Measurements from ENCODE around the gene PPP1R15B.

The PPP1R15B gene

DNA sequence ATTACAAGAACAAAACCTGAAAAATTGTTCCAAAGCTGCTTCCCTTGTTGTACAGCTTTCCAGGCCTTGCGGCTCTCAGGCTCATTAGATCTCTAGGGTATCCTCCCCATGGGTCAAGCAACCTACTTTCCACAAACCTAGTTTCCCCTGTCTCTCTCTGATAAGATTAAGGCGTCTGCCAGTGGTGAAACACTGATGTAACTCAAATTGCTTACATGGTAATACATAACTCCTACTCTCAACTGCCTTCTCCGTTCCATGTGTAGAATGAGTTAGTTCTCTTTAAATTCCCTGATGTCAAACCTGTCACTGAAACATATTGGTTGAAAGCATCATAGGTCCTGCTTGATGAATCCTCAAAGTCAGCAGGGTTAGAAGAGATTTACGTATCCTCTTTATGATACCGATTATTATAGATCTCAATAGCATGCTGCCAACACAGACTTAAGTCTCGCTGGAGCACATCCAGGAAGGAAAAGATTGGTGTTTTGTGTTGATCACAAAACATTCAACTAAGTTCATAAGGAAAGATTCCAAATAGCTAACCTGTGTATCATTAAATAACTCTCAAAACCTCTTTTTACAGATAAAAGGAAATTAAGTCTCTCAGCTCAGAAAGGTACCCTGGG is 10.6 kb downstream of the PPP1R15B start:
- peak; percentile 56 for DNase-seq (ENCODE audit: low read depth)

DNA sequence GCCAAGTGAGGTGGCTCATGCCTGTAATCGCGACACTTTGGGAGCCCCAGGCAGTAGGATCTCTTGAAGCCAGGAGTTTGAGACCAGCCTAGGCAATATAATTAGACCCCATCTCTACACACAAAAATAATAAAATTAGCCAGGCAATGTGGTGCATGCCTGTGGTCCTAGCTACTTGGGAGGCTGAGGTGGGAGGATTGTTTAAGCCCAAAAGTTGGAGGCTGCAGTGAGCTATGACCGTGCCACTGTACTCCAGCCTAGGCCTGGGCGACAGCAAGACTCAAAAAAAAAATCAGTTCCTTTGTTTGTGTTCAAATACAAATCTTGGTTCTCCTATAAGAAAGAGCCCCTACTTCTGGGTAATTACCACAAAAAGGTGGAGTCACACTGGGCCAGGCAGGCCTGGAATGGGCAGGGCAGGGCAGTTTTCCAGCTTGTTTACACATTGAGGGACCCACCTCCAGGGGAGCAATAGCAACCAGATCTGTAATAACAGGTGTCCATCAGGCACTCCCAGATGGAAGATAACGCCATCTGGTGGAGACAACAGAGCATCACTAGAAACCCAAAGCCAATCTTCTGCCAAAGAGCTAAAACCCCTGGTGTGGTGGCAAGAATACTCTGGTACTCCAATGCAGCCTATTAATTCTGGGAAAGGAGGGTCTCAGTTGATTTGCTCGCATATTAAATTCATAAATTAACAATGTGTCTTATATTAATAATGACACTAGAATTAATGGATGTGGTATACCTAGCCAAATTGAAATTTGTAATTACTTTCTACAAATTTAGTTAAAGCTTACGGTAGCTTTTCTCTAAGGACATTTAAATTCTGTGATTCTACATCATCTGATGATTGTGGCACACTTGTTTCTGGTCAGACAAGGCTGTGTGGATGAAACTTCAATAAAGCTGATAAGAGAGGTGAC is 13.2 kb downstream of the PPP1R15B start:
- DNase-seq (ENCODE audit: low read depth), result peak; percentile 78

DNA sequence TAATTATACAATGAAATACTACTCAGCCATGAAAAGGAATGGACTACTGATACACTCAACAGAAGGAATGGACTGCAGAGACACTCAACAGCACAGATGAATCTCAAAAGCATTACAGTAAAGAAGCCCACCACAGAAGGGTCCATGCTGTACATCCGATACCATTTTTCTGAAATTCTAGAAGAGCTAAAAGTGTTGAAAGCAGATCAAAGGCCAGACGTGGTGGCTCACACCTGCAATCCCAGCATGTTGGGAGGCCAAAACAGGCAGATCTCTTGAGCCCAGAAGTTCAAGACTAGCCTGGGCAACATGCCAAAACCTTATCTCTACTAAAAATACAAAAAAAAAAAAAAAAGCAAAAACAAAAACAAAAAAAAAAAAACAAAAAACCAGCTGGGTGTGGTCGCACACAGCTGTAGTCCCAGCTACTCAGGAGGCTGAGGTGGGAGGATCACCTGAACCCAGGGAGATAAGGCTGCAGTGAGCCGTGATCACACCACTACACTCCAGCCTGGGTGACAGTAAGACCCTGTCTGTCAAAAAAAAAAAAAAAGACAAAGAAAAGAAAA is 15.5 kb downstream of the PPP1R15B start:
- DNase-seq (ENCODE audit: low read depth), result no peak

DNA sequence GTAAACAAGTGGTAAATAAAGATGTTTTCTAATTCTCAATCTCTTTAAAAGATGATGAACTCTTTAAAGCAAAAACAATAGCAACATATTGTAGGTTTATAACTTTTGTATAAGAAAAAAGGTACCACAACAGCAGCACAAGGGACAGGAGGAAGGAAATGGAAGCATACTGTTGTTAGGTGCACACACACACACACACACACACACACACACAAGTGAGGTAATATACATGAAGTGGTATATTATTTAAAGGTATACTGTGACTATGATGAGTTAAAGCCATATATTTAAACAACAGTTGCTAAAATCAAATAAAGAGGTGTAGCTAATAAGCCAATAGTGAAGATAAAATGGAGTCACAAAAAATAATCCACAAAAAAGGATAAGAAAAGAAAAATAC is 20.0 kb downstream of the PPP1R15B start:
- DNase-seq (ENCODE audit: low read depth), result no peak

DNA sequence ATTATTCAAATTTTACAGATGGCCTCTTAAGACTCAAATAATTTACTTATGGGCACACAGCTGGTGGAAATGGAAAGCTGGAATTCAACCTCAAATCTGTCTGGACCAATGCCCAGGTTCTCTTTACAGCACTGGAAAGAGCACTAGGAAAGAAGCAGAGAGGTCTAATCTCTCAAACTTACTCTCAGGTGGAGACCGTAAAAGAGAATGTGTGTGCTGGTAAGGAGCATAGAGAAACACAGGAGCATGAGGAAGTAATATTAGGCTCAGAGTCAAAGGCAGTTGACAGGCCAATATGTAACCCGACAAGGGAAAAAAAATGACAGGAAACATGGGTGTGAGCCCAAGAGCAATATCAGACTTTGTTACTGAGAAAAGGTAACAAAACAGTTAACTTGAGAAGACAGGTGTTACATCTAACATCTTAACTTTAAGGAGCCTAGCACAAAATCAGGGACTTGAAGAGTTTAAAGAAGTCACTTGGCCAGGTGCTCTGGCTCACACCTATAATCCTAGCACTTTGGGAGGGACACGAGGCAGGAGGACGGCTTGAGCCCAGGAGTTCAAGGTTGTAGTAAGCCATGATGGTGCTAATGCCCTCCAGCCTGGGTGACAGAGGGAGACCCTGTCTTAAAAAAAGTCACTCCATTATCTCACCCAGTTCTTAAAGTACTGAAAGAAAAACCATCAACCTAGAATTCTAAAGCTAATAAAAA is 20.7 kb downstream of the PPP1R15B start:
- DNase-seq (ENCODE audit: low read depth), result peak; percentile 51

DNA sequence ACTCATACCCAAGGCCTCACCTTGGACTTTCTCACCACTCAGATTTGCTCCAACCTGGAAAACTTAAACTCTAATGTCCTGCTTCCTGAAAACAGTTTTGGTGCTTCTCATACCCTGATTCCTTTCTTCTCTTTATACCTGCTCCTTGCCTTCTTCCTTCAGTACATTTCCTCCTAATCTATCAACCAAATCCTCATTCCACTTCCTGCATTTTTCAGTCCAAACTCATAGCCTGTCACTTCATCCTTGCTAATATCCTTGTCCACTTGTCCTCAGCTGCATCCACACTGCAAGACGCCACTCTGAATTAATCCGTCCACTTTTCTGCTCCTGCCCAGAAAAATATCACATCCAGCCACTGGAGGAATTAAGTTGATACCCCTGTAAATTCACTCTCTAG is 25.9 kb downstream of the PPP1R15B start:
- DNase-seq (ENCODE audit: low read depth), result no peak

DNA sequence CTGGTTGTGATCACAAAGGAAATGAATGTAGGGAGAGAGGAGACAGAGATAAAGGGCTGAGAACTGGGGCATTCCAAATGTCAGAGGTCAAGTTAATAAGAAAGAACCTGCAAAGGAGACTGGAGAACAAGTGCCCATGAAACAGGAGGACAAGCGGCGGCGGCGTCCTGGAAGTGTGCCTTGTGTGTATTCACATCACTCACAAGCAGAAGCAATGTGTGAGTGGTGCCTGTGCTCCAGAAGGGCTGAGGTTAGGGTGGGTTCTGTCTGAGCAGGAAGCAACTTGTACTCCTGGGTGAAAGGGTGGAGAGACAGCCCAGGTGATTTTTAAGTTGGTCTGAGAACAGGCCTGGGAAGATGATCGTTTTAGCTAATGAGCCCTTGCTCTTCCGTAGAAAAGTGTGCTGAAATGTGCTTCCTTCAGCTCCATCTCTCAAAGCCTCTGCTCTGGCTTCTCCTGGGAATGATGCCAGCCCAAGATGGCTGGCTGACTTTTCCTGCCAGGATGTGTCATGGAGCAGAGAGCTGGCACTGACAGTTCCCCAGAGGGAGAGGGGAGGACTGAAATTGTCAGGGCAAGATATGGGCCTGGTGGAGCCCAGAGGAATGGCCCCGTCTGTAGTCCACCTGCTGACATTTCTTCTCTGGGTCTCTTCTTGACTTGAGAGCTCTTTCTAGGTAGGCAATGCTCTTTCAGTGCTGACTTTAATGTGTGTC is 26.8 kb downstream of the PPP1R15B start:
- DNase-seq (ENCODE audit: low read depth), result peak; percentile 63

DNA sequence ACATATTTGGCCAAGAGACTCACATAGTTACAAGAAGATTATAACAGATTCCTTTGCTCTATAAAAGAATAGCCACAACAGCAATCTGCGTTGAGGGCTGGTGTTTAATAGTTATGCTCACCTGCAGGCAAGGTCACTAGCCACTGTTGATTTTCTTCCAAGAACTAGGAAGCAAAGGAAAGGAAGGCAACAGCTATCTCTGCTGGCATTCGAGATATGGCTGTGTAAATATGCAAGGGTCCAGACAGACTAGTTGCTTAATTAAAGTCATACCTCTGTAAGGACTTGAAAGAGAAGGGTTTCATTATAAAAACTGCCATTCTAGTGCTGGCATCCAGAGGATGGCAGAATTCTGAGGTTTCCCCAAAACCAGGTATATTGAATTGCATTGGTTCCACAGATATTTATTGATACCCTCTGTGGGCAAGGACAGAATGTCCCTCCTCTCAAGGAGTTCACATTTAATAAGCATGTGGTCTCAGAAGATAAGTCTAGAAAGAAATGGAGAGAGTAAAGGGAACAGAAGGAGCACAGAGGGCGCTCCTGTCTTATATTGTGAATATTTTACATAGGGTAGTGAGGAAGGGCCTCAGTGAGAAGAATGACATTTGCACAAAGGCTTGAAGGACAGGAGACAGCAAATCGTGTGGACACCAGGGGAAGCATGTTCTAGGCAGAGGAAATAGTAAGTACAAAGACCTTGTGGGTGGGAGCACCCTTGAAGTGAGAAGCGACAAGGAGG is 28.3 kb downstream of the PPP1R15B start:
- DNase-seq (ENCODE audit: low read depth), result no peak

DNA sequence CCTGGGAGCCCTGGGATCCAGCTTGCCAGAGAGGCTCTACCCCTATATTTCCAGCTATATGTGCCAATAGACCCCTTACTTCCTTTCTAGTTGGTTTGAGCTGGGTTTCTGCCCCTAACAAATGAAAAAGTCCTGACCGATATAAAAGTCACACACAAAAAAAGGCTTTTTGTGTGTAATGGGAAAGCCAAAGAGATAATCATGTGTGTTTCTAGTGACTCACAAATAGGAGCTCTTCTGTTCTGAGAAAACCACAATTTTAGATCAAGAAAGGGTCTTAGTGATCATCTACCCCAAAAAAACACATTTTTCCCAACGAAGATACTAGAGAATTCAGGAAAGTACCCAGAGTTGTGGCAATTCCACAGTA is 28.9 kb downstream of the PPP1R15B start:
- DNase-seq (ENCODE audit: low read depth), result no peak

DNA sequence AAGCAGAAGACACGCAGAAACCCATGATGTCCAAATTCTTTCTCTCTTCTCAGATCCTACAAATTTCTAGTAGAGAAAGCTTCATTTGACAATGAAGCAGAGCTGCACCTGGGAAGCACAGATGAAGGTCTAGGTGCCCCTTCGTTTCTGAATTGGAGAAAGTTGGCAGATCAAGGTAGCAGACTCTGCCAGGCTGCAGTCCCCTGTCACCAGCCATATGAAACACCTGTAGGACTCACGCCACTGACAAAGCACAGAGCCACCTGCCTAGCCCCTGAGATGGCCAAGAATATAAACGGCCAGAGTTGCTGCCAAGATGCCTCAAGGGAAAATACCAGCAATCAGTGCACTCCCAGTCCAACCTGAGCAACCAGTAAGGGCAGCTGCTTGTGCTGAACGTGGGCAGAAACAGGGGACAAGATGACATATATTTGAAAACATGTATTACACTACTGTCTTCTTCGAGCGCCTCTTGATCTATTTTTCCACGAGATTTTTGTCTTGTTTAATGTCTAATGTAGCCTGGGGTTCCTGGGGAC is 31.3 kb downstream of the PPP1R15B start:
- DNase-seq (ENCODE audit: low read depth), result no peak

DNA sequence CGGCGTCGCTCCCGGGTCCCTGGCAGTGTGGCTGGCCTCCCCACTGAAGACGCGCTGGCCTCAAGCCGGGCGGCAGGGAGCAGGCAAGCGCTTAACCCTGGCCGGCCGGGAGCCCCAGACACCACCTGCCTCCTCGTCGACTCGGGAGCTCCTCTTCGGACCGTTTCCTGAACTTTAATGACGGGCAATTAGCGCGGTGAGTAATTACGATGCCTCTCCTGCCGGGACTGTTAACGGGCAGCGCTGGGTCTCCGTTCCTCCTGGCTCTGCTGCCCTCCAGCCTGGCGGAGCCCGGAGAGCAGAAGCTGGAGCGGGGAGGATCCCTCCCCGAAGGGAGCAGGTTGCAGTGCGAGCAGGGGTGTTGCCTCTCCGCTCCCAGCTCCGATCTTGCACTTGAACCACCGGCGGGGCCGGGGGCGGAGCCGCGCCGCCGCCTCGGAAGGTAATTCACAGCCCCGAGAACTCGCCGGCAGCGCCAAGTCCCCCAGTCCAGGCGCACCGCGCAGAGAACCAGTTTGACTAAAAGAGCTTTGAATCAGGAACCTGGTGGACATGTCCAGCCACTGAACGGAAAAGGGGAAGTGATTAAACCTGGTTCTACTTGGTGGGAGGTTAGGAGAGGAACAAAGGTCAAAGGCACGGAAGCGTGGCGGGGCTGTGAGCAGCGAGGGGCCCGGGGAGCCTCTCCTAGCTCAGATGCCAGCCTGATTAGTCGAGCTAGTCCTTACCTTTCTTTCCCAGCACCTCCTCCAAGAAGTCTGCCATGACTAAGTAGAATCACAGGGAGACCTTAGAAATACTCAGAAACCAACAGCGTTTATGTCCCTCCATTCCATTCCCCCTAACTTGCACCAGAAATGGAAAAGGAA is 33.6 kb downstream of the PPP1R15B start:
- no peak for DNase-seq (ENCODE audit: low read depth)

DNA sequence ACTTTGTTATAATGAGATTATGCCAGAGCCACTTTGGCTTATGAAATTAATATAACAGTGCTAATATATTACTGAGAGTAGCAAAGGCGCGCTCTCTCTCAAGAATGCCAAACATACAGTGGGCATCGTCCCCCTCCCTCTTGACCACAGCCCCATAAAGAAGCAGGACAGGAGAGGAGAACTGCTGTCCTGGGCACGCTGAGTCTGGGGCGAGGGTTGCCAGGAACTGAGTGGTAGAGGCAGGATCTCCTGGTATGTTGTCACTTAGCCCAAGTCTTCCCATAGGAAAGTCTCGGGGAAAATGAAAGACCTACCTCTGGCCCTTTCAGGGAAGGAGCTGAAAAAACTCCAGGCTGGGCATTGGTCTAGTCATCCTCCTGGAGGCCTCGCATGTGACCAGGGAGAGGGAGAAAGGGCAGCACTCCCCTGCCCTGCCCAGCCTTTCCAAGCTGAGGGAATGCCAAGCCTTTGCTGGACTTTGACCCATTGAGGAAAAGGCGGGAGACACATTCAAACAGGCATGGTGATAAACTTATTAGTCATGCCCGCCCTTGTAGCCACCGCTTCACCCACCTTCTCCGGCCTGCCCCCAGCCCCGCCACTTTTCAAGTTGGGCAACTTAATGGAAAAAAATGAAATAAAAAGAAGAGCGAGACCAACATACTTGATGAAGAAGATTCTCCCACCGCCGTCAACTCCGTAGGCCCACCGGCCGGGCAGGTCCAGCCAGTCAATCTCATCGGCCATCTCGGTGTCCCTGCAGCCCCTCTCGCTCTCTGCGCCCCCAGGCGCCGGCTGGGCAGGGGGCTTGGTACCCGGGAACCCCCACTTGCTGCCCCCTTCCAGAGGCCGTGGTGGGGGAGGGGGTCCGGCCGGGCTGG is 34.5 kb downstream of the PPP1R15B start:
- peak; percentile 15 for DNase-seq (ENCODE audit: low read depth)

DNA sequence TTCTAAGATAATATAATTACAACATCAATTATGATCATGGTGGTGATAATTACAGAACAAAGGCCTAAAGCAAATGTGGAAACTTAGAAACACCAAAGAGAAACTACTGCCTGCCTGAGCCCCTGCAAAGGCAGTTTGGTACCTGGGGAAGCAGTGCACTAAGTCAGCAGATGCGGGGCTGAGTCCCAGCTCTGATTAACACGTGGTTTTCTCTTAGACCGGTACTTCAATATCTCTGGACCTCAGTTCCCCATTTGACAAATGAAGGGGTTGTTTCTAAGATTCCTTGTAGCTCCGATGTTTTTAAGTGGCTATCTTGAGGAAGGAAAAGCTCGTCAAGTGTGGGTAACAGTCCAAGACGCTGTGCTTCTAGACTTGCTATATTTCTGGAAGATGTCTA is 35.2 kb downstream of the PPP1R15B start:
- no peak for DNase-seq (ENCODE audit: low read depth)

DNA sequence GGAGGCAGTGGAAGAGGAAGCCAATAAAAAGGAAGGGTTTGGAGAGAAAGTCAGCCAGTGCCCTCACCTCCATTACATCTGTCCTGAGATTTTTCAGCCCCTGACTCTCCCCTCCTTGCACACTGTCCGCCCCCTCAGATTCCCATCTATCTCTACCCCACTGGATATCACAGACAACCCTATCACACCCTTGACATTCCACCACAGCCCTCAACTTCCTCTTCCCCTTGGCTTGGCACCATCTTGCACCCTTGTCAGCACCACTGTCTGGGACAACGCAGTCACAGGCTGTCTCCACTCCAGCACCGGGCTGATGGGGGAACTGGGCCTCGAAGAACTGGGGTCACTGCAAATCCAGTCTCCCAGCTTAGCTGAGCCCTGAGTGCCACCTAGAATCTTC is 37.7 kb downstream of the PPP1R15B start:
- no peak for DNase-seq (ENCODE audit: low read depth)

DNA sequence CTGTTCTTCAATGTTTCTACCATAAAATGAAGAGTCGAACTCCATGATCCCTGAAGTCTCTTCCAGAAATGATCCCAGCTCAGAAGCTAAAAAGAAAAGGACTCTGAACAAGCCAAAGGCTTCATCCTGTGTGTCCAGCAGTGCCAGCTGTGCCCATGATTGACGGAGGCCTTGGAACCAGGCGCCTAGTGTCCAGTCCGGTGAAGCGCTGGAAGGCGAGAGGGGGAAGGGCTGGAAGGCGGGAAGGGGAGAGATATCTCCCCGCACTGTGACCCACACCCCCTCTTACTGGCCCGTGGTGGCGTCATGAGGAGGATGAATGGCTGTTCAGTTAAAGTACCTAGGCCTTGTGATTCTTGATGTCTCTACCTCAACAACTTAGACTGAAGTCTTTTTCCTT is 41.4 kb downstream of the PPP1R15B start:
- no peak for DNase-seq (ENCODE audit: low read depth)

DNA sequence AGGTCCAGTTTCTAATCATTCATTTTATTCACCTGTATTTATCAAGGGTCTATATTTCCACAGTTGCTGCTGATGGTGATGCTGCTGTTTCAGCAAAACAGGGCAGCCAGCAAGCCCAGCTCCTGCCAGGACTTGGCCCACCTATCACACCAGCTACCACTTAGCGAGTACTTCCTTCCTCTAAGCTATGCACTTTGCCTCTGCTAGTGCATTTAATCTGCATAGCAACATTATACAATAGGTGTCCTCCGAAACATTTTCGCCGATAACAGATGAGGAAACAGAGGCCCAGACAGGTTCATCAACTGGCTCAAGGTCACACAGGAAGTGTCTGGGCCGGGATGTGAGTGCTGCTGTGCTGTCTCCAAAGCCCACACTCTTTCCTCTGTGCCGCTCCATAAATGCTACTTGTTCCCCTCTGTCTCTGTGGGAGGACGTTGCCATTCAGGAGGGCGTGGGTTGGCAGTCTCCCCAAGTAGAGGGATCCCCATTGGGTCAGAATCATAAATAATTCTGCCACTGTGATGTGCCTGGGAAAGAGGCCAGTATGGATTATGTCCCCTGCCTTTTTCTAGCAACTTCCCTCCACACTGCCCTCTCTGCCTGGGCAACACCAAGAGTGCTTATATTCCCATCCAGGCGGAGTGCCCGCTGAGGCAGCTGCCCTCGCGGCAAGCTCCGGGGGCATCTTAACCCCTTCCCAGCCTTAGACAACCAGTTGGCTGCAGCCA is 42.5 kb downstream of the PPP1R15B start:
- DNase-seq (ENCODE audit: low read depth), result no peak

DNA sequence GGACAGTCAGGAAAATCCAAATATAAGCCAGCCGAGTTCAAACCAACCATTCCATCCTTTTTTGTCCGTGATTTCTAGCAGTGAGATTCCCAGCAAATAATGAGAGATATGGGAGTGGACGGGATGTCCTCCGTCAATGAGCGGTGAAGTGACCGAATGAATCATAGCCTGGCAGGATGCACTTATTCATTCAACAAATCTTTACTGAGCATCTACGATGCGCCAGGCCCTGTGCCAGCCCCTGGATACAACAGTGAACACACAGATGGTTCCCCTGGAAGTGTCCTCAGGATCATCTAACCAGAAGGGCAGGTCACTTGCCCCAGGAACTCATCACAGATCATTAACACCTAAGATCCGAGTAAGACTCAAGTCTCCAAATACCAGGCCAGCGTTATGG is 43.7 kb downstream of the PPP1R15B start:
- DNase-seq (ENCODE audit: low read depth), result no peak

DNA sequence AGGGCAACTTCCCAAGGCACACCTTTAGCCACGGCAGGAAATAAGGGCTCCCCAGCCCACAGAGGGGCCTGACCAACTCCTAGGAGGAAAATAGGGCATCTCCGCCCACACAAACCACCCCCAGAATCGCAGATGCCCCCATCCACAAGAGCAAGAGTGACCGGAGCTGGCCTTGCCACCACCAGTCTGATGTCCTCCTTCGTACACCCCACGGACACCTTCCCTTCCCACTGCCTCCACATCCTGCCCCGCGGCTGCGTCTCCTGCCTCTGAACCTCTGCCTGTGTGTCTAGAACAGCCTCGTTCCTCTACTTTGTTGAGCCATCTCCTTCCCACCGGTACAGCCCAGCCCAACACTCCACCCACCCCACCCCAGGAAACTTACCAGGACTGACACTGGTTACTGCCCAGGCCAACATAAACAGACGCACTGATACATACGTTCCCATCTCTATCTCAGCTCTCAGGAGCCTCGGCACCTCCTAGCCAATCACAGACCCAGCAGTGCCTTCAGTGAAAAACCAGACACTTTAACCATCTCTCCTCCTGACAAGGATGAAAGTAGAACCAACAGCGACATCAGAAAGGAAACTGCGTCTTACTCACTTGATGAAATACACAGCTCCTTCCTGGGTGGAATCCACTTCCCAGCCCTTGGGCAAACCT is 44.3 kb downstream of the PPP1R15B start:
- no peak for DNase-seq (ENCODE audit: low read depth)
